ENCODE results near the gene KRT36.

Gene KRT36

DNA sequence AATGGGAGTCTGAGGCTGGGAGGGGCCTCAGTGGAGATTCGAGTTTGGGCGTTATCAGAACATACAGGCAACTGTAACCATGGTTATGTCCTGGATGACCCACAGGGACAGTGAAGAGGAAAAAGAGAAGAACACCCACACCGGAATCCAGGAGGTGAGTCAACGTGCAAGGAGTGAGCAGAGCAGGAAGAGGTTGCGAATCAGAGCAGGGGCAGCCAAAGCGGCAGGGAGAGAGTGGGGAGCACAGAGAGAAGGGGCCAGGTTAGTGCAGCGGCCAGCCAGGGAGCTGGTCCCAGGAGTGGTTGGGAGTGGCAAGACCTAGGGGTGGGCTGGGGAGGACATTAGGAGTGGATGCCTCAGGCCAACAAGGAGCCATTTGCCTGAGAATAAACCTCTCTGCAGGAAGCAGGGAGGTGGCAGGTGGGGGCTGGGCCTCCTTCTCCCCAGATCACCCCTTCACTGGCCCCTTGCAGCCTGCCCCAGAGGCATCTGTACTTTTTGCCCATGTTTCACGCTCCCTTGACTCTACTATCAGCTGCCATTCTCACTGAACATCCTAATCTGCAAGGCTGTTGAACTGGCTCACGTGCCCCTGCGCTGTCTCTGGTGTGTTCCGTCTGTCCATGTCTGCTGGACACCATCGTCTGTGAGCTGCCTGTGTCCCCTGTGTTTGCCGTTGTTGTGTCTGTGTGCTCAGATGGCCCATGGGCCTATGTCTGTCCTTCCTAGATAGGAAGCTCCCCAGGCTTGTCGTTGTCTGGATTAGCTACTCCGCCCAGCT, 10.6 kb upstream of the KRT36 start:
- no peak for DNase-seq

GRCh38 chr17:41499714-41500113, 10.0 kb upstream of the KRT36 start:
- DNase-seq, result no peak

GRCh38 chr17:41498276-41498675, 8.6 kb upstream of the KRT36 start:
- no peak for DNase-seq

DNA sequence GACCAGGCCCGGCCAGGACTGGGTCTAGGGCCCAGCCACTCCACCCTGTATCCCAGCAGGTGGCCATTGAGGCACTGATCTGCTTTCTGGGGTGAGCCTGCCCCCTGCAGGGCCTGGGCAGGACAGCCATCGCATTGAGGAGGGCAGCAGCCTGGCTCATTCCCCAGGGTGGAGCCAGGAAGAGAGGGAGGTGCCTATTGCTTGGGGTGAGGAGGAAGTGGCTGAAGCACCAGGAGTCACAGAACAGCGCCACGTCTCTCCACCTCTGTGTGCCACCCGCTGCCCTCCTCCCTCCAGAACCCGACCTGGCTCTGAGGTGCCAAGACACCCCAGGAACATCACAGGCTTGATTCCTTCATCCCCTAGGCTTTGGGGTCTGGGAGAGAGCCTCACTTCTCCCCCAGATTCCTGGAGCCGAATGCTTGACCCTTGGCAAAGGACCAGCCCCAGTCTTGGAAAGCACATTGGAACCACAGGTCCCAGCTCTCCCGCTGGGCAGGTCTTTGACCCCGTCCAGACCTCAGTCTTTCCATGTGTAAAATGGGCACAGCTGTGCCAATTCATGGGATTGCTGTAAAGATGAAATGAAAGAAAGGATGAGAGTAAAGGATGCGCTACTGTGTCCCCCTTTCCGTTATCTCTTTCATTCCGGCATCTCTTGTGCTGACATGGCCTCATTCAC, 7.2 kb upstream of the KRT36 start:
- DNase-seq, result no peak

GRCh38 chr17:41494524-41494923, 4.8 kb upstream of the KRT36 start:
- DNase-seq, result no peak

GRCh38 chr17:41492771-41493170, 3.1 kb upstream of the KRT36 start:
- no peak for DNase-seq

GRCh38 chr17:41492351-41492750, 2.6 kb upstream of the KRT36 start:
- no peak for DNase-seq

DNA sequence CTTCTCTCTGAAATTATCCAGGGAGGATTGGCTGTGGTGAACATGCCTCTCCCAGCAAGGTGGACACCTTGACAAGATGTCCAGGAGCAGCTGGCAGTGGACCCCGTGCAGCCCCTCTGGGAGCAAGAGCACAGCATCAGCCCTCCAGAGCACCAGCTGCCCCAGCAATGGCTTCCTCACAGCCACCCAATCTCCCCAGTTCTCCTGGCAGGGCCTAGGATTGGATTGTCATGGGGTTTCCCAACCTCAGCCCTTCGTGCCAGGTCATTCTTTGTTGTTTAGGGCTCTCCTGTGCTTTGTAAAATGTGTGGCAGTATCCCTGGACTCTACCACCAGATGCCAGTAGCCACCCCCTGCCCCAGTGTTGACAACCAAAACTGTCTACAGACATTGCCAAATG, 1.8 kb upstream of the KRT36 start:
- no peak for DNase-seq

DNA sequence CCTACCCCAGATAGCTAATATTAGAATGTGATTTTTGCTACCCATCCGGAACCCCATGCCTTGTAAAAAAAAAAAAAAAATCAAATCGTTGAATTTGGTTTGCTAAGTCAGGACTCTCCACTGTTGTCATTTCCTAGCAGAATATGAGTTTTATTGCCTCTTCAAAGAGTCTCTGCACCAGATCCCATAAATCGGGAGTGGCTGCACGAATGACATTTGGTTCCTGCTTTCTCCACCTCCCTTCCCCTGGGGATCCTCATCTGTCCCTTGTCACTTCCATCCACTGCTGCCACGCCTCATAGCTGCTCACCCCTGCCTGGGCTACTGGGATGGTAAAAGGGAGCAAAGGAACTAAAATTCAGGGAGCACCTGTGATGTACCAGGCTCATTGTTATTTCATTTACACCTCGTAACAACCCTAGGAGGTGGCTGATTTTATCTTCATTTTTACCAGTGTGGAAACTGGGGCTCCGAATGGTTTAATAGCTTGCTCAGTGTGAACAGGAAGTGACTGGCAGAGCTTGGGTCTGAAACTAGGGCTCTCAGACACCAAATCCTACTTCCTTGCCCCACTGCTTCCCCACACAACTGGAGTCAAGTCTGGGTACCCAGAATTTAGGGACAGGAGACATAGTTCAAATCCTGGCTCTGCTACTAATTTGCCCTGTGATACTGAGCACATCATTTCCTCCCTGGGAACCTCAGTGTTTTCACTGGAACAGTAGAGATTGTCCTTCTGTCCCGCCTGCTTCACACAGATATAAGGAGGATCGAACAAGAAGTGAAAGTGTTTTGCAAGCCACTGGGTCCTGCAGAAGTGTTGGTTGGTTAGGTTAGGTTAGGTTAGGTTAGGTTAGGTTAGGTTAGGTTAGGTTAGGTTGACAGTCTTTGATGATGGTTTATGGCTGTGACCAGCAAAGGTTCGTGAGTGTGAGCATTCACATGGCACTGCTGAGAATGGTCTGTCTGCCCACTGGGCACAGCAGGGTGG, 585 bp upstream of the KRT36 start:
- no peak for DNase-seq

- no peak for DNase-seq
Measured at GRCh38 chr17:41486809-41487530, 2.7 kb downstream of the KRT36 start.

- no peak for DNase-seq
Measured at GRCh38 chr17:41486316-41486715, 3.4 kb downstream of the KRT36 start.

DNA sequence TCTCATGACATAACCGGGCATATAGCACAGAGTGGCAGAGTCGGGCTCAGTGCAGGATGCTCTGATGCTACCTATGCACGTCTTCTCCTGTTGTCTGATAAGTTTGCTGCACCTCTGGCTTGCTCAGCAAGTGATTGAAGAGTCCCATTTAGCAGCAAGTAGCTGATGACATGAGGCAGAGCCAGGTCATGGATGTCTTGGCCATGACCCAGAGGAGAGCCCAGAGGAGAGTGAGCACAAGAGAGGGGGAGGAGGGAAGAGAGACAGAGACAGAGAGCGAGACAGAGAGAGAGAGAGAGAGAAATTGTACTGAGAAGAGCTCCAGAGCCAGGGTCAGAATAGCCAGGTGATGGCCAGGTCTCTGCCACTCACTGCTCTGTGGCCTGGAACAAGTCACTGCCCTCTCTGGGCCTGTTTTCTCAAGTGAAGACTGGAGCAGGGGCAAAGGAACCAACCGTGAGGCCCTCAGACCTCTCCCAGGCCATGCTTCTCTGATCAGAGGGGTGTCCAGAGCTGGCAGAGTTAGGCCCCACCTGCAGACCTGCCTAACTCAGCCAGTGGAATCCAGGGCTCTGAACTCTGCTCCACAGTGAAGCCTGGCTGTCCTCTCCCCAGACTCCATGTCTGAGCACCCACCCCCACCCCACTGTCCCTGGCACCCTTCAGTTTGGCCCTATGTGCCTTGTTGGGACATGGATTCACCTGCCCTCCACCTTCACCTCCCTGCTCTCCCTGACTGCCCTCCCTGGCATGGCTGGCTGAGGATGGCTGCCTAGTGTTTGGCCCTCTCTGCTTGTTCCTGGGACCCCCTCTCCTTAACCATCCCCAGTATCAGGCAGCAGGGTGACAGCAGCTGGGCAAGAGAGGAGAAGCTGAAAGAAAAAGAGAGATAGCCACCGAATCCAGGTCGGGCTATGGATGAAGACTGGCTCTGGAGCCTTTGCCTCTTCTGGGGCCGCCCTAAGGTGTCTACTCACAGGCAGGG, 4.5 kb downstream of the KRT36 start:
- DNase-seq, result no peak

- no peak for DNase-seq
Measured at GRCh38 chr17:41483991-41484826, 5.5 kb downstream of the KRT36 start.

DNA sequence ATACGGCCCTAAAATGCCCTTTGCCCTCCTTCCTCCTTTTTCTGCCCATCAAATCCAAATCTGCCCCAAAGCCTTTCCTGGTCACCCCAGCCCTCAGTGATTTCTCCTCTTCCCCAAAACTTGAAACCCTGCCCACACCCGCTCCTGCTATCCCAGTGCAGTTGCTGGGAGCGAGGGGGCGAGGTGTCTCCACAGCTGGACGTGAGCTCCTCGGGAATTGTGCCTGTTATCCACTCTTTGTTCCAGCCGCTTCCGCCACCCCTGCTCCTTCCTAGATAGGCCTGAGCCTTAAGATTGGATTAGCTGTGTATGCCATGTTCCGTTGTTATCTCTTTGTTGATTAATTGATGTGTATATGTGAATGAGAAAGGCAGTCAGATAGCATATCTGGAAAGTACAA, 6.2 kb downstream of the KRT36 start:
- no peak for DNase-seq

DNA sequence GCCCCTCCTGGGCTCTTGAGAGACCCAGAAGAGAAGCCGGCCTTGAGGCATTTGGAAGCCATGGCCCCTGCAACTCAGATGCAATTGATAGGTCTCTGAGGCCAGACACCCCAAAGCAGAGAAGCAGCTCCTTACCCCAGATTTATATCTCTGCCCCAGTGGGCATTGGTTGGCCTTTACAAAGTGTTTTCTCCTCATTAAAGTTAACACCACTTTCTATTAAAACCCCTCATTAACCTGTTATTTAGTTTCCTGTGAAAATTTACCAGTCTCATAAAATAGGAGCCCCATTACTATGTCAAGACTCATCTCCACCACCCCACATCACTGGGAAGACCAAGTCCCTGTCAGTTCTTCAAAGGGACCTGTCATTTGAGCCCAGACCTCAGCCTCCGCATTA, 8.7 kb downstream of the KRT36 start, which contains the start of gene KRT35:
Gene KRT35, minus strand, starts transcription at position 116 of the 400 bp plus-strand sequence. Its CDS starts 54 bp downstream, at position 62.
- DNase-seq, result no peak

- DNase-seq, result no peak
Measured at GRCh38 chr17:41480581-41480980, 9.1 kb downstream of the KRT36 start.

DNA sequence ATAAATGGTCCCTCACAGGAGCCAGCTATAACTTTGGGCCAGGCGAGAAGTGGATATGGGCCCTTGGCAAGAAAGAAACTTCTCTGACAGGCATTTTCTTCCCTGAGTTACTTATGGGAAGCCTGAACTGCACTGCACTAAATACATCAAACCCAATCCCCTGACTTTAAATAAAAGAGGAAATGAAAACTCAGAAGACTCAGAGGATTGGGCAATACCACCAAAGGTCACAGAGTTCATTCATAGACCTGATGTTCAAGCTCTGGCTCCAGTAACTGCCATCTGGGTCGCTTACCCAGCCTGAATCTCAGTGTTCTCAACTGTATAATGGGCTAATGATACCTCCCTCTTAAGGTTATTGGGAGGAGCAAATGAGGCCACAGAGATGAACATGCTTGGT, 9.6 kb downstream of the KRT36 start:
- no peak for DNase-seq

GRCh38 chr17:41478237-41478636, 11.5 kb downstream of the KRT36 start:
- DNase-seq, result no peak

DNA sequence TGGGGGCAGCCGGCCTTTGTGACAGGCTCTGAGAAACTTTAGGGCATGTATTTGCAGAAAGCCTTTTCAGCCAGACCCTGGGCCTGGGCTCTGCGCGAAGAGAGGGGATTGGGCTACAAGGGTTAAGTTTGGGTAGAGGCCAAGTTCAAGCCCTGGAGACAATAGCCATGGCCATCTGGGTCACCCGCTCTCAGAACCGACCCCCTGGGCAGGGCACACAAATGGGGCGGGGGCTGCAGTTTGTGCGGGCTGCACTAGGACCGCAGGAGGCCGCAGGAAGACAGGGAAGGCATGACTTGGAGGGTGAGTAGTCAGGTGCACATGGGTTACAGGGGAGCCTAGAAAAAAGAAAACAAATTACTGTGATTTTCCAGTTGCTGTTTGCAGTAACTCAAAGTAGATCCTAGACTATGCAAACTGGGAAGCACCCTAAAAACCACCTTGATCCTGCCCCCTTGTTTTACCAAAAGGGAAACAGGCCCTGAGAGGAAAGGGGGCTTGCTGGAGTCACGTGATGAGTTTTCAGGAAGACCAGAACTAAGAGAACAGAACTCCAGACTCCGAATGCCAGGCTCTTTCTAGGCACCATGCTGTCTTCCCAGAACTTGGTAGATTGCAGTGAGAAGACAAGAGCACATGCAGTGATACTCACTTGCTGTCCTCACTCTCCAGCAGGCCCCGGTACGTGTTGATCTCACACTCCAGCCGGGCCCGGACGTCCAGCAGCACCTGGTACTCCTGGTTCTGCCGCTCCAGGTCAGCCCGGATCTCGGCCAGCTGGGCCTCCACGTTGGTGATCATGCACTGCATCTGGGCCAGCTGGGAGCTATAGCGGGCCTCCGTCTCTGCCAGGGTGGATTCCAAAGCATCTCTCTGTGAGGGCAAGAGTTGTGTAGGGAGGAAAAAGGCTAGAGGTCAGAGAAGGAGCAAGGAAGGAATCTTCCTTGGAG, 12.6 kb downstream of the KRT36 start:
- no peak for DNase-seq
